ENCODE data around the gene POLD1. TPM values are rescaled to one million over a fixed set of nuclear protein-coding genes. Genes with fewer than 3 reads are reported as not detected.
"Not testable (repeated sequence)": the region's sequence is repeated elsewhere in the genome, so short reads cannot be mapped to it uniquely, and the experiment has no call there.

POLD1 gene
- total and polyA plus RNA-seq, 12 donors = 1.9 to 93.9 (median 17.8) TPM

DNA sequence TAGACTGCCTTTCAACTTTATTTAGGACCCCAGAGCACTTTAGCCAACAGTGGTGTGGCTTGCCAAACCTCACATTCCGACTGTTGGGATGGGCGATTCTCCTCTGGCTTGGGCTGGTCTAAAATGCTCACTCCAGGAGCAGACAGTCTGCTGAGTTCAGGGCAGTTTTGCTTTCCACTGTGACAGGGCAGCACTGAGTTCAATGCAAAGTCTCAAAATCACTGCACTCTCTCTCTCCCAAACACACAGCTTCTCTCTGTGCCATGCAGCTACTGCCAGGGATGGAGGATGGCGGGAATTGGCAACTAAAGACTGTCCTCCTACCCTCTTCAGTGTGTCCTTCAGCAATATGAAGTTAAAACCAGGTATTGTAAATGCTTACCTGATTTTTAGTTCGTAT lies 31.9 kb upstream of the POLD1 start:
- Histone ChIP-seq H3K36me3 (replicated peaks in 1 of 2) (no peaks in the 10 kb centered on the region), H3K27me3 (no peaks in the 10 kb centered on the region), H3K4me1 (replicated peaks in 1 of 2) (no peaks in the 10 kb centered on the region), H3K9me3 (replicated peaks in 1 of 3) (no peaks in the 10 kb centered on the region), H3K4me3 (no peak overlapping the region), H3K27ac (no peak overlapping the region)
- TF ChIP-seq POLR2A (IDR thresholded peaks at IDR 0.05) = no peak
- intact Hi-C loops (cut with DNase I) = loop anchor here in 1 of 2 donors (10.0 kb wide), 1 partner anchor 433 kb away; no protein-coding TSS in a partner anchor
- 64 to 86% (median 76%) methylated on average over 2 to 4 of the region's 4 CpGs for WGBS, 4 donors
- DNase-seq = no peak

DNA sequence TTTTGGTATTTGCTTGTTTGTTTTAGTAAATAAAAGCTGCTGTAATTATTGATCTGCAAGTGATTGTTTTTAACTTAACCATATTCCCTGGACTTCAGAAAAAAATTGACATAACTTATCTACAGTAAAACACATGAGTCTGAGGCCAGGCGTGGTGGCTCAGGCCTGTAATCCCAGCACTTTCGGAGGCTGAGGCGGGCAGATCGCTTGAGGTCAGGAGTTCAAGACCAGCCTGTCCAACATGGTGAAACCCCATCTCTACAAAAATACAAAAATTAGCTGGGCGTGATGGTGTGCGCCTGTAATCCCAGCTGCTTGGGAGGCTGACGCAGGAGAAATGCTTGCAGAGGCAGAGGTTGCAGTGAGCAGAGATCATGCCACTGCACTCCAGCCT lies 30.7 kb upstream of the POLD1 start:
- H3K9me3 ChIP-seq (replicated peaks in 1 of 3); H3K4me1 ChIP-seq (replicated peaks in 1 of 2); H3K27me3 ChIP-seq; H3K27ac ChIP-seq; H3K4me3 ChIP-seq; H3K36me3 ChIP-seq (replicated peaks in 1 of 2); DNase-seq: not testable (repeated sequence)
- intact Hi-C loops (cut with DNase I) = loop anchor here in 1 of 2 donors (10.0 kb wide), 1 partner anchor 431 kb away; no protein-coding TSS in a partner anchor
- WGBS, 4 donors = 87 to 99% (median 91%) methylated on average over 7 of the region's 7 CpGs

DNA sequence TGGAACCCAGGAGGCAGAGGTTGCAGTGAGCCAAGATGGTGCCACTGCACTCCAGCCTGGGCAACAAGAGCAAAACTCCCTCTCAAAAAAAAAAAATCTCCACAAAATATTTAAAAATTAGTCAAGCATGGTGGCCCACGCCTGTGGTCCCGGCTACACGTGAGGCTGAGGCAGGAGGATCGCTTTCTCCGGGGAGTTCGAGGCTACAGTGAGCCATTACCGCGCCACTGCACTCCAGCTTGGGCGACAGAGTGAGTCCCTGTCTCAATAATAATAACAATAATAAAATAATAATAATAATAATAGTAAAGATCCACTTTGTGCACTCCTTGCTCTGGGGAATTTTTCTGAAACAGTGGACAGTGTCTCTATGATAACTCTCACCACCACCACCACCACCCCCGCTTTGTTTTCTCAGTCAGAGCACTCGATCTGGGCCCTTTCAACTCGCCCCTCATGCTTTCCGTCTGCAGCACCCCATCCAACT lies 27.4 kb upstream of the POLD1 start:
- H3K27ac ChIP-seq = no peak overlapping the region
- H3K4me3 ChIP-seq = peak overlapping the region in 1 of 4 donors; percentile 19
- H3K9me3 ChIP-seq (replicated peaks in 1 of 3) = no peaks in the 10 kb centered on the region
- TF ChIP-seq, protein P1, sequence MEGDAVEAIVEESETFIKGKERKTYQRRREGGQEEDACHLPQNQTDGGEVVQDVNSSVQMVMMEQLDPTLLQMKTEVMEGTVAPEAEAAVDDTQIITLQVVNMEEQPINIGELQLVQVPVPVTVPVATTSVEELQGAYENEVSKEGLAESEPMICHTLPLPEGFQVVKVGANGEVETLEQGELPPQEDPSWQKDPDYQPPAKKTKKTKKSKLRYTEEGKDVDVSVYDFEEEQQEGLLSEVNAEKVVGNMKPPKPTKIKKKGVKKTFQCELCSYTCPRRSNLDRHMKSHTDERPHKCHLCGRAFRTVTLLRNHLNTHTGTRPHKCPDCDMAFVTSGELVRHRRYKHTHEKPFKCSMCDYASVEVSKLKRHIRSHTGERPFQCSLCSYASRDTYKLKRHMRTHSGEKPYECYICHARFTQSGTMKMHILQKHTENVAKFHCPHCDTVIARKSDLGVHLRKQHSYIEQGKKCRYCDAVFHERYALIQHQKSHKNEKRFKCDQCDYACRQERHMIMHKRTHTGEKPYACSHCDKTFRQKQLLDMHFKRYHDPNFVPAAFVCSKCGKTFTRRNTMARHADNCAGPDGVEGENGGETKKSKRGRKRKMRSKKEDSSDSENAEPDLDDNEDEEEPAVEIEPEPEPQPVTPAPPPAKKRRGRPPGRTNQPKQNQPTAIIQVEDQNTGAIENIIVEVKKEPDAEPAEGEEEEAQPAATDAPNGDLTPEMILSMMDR (IDR thresholded peaks at IDR 0.05) = no peak
- no peak for TF ChIP-seq POLR2A (IDR thresholded peaks at IDR 0.05)
- DNase-seq = no peak
- H3K4me1 ChIP-seq (replicated peaks in 1 of 2) = no peaks in the 10 kb centered on the region
- H3K27me3 ChIP-seq = no peaks in the 10 kb centered on the region
- no peaks in the 10 kb centered on the region for H3K36me3 ChIP-seq (replicated peaks in 1 of 2)
- 33 to 42% (median 37%) methylated on average over 13 of the region's 13 CpGs for WGBS, 4 donors
- intact Hi-C loops (cut with DNase I) = loop anchor here in 1 of 2 donors (10.0 kb wide), 1 partner anchor 428 kb away; no protein-coding TSS in a partner anchor

GRCh38 chr19:50357178-50358100 lies 26.7 kb upstream of the POLD1 start:
- Histone ChIP-seq H3K9me3 (replicated peaks in 1 of 3) (no peaks in the 10 kb centered on the region), H3K27me3 (no peaks in the 10 kb centered on the region), H3K36me3 (replicated peaks in 1 of 2) (no peaks in the 10 kb centered on the region), H3K4me3 (peak overlapping the region in 2 of 4 donors; percentile 19 to 49), H3K27ac (peak overlapping the region in 4 of 5 donors; percentile 22 to 77 (median 64)), H3K4me1 (replicated peaks in 1 of 2) (no peaks in the 10 kb centered on the region)
- WGBS, 4 donors = 8 to 23% (median 13%) methylated on average over 32 to 54 of the region's 54 CpGs
- intact Hi-C loops (cut with DNase I) = loop anchor here in 1 of 2 donors (10.0 kb wide), 1 partner anchor 427 kb away; no protein-coding TSS in a partner anchor
- DNase-seq = peak; percentile 44 to 91 (median 70)
- no peak for TF ChIP-seq POLR2A (IDR thresholded peaks at IDR 0.05)
- TF ChIP-seq, protein P1 (IDR thresholded peaks at IDR 0.05) = peak; percentile 75 to 88 (median 79)
